Renal pelvis (tissue), 4 donors: Measurements from ENCODE around the gene PTPRJ. TPM values are rescaled to one million over a fixed set of nuclear protein-coding genes. Genes with fewer than 3 reads are reported as not detected.
A peak's percentile ranks its signal among the peaks of the same experiment; 100 is the strongest.

Source experiments
- DNase-seq: peaks from one replicate; pipeline ENCODE4 v3.0.0-alpha.2; 2013
- polyA plus RNA-seq, 3 donors: library from polyadenylated mRNA; unstranded; fragments of 120-200 nt; gene quantifications; one replicate each; pipeline ENCODE4 v1.2.1, GENCODE V29; 2013; ENCODE audit not compliant: insufficient read length in 3 of 3

PTPRJ gene
- polyA plus RNA-seq, 3 donors: 22.4 to 28.3 (median 23.8) TPM

DNA sequence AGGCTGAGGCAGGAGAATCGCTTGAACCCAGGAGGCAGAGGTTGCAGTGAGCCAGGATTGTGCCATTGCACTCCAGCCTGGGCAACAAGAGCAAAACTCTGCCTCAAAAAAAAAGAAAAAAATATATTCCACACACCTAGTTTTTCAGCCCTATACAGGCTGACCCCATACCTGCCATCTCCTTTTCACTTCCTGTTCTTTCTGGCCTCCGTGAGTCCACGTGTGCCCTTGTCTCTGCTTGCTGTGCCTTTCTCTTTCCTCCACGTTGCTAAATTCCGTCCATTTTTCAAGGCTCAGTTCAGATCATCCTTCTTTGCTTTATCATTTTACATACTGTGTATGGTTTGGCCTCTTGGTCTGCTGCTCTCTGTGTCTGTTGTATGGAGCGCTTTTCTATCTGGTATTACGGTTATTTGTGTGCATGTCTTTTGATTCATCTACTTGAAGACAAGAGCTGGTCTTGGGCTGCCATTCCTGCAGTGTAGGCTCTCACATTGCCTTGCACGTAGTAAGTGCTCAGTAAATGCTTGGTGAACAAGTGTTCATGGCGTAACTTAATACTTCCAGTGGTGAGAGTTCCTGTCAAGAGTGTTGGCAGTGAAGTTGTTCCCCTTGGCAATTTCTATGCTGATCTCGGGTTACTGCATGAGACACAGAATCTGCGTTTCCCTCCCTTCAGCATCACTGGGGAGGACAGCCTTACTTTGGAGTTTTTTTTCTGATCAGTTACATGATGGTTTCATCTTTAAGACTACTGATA, 57.5 kb downstream of the PTPRJ start:
- no peak for DNase-seq

DNA sequence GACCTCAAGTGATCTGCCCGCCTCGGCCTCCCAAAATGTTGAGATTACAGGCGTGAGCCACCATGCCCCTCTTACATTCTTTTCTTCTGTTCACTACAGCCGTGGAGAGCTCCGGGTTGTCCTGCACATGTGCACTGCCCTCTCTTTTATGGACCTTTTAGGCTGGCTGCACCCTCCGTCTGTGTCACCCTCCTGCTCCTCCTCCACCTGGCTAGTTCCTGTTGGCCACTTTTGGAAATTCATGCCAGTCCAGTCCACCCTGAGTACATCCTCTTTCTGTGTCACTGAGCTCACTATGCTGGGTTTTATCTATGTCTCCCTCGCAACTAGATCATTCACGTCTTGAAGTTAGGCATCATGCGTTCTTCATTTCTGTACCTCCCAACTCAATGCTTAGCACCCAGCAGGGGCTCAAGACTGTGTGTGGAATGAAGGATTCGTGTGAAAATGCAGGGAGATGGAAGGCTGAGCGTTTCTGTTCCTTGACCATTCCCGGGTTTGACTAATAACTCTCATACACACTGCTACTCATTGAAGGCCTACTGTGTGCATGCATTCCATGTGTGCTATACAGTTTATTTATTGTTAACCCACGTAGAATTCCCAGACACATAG, 60.6 kb downstream of the PTPRJ start:
- DNase-seq: no peak

DNA sequence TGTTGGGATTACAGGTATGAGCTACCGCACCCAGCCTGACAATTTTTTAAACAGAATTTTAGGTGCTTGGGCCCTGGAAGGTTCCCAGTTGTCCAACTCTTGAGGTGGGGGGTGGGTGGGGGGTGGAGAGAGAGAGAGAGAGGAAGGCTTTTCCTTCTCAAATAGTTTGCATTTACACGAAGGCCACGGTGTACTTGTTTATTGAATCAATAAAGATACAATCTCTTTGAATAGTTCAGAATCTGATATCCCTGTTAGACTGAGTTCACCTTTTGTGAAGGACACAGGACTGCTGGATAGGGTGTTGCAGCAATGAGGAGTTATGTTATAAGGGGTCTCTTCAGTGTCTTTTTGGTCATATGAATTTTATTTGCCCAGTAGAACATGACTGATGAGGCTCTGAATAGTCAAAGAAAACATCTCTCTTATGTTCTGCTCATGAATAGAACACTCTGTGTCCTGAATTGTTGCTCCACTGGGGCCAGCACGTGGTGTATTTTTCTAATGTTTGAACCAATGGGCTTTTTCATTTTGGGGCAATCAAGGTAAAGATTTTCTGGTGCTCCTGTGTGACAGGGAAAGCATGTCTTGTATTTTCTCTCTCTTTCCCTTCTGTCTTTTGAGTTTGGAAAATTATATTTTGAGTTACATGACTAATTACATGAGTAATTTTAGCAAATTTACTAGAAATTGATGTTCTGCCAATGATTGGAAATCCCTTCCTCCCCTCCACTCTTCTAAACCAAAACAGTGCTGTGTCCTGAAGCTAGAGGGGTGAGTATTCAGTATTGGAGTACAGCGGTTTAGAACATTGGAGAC, 61.7 kb downstream of the PTPRJ start:
- no peak for DNase-seq

DNA sequence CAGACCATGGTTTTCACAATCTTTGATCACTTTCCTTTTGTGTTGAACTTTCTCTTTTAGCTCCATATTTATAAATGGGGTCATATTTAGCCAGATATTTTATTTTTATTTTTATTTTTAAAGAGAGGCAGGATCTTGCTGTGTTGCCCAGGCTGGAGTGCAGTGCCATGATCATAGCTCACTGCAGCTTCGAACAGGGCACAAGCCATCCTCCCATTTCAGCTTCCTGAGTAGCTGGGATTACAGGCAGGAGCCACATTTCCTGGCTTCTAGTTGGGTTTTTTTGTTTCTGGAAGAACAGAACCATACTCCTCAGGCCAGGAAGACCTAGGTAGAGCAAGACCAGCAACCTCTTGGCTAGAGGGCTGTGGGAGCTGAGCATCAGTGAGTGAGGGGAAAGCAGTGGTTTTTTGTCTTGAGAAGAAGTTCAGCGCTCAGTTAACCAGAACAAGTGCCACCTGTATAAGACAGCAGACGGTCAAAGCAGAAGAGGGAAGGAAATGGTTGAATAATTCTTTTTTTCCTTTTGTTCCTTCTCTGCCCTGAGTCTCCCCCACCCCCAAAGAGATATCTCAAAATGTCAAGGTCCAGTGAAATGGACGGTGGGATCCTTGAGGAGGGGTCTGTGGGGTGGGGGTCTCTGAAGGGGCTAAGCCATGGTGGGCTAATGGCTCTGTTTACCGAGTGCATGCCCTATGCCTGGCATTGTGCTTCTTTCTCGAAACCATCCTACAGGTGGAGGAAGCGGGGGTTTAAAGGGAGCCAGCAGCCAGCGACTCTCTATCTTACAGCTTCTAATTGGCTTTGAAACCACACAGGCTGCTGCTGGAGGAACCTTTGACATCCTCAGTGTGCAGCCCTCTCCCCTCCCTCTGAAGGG, 63.0 kb downstream of the PTPRJ start:
- DNase-seq: no peak

DNA sequence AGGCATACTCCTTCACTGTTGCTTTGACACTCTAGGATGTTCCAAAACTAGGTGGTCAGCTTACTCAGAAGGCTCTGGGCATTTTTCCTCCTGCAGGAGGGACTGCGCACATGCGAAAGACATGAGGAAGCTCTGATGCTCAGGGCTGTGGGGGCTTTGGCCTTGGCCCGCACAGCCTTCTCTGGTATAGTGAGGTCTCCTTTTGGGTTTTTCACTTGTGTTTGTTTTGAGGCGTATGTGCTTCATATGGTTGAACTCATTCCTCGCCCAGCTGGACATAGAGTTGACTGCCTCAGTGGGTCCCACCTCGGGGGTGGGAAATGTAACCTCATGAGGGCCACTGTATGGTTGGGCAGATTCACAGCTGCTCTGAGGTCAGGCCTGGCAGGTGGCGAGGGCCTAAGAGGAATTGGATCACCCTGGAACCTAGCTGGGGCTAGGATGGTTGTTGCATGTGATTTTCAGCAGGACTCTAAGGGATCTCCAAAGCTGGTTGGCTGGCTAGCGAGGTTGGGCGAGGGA, 63.7 kb downstream of the PTPRJ start:
- DNase-seq: no peak

DNA sequence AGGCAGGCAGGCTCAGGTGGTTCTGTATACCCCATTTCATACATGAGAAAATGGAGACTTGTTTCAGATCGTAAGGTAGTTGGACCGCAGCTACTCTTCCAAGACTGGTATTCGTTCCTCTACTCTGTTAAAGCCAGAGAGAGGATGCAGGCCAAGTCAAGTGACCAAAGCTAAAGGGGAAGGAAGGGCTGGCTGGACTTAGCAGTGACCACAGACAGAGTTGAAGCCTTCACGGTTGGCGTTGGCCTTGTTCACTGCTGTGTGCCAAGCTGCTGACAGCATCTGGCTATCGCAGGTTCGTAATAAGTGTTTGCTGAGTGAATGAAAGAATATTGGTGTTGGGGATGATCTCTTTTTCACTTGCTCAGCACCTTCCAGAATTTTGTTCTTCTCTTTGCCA, 64.2 kb downstream of the PTPRJ start:
- no peak for DNase-seq

DNA sequence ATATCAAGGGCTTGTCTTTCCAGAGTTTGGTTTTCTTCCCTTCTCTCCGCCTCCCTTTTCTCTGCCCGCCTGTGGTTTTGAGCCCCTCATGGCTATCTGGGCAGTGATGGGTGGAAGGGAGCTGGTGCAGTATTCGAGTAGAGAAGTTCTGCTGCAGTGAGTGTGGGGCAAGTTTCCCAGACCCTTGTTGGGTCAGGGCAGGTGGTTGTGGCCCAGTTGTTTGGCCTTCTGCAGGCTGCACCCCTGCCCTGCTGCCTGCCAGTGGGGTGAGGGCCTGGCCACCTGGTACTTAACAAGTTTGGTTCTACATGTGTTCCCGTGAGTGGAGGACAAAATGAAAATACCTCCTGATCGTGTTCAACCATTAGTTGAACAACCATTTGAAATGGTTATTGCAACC, 65.2 kb downstream of the PTPRJ start:
- no peak for DNase-seq

DNA sequence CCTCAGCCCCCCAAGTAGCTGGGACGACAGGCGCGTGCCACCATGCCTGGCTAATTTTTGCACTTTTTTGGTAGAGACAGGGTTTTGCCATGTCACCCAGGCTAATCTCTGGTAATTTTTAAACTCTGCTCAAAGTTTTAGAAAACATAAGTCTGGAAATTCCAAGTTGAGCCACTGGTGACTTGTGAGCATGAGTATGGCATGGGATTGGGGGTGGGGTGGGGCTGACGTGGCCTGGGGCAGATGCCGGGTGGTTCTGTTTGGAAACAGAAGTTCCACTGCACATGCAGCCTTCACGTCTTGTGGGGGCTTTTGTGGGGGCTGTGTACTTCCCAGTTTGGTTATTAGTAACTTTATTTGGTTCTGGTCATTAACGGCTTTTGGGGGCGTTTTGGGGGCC, 67.3 kb downstream of the PTPRJ start:
- no peak for DNase-seq

DNA sequence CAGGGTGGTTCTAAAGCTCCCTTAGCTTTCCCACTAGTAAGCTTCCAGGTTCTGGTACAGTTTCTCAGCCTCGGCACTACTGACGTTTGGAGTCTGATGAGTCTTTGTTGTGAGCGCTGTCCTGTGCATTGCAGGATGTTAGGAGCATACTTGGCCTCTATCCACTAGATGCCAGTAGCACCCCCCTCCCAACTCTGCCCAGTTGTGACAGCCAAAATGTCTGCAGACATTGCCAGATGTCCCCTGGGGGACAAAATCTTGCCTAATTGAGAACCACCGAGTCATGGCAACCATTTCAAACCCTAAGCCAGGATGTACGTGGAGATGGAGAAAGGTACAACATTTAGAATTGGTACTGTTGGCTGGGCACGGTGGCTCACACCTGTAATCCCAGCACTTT, 68.7 kb downstream of the PTPRJ start:
- DNase-seq: no peak

DNA sequence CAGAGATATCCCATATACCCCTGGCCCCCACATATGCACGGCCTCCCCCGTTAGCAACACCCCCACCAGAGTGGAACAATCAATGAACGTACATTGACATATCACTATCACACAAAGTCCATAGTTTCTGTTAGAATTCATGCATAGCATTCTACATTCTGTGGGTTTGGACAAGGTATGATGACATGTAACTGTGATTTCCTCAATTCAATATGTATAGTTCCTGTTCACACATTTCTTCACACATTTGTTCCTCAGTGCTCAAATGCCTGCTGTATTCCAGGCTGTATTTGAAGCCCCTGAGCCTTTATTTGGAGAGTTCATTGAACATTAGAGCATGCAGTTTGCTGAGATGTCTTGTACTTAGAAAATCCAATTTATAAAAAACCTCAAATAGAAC, 69.9 kb downstream of the PTPRJ start:
- DNase-seq: no peak

DNA sequence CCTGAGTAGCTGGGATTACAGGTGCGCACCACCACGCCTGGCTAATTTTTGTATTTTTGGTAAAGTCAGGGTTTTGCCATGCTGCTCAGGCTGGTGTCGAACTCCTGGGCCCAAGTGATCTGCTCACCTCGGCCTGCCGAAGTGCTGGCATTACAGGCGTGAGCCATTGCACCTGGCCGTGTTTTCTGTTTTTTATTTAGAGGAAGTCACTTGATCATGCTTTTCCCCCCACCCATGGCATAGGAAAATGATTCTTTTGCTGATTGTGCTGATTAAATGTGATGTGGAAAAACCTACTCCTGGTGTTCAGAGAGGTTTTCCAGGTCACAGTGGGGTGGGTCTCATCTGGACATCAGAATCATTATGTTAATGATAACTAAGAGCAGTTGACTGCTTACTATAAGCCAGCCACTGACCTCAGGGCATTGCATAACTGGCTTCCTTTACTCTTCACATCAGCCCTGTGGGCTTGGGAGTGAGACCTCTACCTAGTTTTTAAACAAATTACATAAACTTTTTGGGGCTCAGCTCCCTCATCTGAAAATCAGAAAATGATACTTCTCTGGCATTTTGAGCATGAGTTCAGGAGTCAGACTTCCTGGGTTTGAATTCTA, 71.0 kb downstream of the PTPRJ start:
- DNase-seq: no peak

DNA sequence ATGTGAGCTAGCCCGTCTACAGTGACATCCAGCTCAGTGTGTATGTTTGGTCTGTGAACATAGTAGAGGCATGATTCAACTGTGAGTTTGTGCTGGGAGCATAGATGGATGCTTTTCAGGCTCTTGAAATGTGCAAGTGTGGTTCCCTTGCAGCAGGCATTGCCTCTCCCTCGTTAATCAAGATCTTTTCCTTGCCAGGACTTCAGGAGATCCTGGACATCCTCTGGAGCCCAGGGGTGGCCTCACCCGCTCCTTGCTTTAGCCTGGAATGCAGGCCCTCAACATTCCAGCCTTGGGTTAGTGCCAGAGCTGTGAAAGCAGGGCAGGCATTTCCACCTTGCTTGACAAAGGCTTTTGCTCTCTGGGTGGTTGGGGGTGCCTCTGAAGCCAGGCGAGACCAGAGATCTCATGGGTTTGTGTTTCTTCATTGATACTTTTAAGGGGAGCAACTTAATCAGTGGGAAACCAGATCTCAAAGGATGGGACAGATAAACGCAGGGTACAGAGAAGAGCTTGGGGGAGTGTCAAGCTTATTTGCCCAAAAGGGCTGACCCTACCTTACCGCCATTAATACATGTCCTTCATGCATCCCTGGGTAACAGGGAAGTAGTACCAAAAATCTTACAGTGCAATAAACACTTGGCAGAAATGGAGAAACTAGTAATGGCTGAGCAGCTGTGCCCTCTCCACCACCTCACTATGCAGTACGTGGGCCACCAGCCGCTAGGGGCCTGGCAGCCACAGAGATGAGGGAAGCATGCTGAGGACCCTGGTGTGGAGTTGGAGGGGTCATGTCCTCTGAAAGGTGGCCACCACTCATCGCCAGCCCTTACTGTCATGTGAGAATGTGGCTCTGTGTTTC, 72.1 kb downstream of the PTPRJ start:
- DNase-seq: peak; percentile 68

DNA sequence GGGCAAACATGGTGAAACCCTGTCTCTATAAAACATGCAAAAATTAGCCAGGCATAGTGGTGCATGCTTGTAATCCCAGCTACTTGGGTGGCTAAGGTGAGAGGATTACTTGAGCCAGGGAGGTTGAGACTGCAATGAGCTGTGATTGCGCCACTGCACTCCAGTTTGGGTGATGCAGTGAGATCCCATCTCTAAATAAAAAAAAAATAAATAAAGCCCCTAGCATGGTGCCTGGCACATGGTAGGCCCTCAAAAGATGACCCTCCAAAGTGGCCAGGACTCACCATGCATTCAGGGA, 74.6 kb downstream of the PTPRJ start:
- DNase-seq: no peak

DNA sequence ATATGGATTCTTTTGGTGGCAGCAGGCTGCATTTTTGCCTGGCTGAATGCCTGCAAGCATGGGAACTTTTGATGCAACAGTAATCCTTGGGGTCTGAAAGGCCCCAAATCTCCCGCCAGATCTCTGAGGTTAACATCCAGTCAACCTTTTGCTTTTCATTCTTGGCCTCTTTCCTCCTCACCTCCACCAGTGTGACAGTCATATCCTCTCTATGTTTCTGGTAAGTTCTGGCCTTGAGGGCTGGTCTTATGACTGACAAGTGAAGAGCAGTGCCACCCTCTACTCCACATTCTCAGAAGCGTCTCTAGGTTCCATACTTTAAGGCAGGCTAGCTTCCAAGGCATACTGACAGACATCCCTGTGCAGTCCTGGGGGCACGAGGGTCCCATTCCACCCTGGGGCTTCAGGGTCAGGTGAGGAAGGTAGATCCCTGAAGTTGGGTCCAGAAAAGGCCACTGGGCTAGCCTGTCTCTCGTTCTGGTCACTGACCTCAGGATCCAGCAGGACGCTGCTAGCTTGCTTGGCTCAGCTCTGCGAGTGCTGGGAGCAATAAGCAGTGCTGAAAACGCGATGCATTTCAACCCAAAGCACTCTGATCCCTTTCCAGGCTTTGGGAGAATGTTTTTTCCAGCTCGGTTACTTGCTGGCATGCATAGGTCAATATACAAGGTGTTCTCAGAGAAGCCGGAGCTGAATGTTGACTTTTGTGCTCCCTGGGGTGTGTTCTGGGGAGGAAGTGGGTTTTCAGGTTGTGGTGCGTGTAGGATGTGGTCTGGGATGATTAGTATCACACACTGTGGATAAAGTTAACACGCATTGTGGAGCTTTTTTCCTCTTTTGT, 75.2 kb downstream of the PTPRJ start:
- peak; percentile 67 for DNase-seq

DNA sequence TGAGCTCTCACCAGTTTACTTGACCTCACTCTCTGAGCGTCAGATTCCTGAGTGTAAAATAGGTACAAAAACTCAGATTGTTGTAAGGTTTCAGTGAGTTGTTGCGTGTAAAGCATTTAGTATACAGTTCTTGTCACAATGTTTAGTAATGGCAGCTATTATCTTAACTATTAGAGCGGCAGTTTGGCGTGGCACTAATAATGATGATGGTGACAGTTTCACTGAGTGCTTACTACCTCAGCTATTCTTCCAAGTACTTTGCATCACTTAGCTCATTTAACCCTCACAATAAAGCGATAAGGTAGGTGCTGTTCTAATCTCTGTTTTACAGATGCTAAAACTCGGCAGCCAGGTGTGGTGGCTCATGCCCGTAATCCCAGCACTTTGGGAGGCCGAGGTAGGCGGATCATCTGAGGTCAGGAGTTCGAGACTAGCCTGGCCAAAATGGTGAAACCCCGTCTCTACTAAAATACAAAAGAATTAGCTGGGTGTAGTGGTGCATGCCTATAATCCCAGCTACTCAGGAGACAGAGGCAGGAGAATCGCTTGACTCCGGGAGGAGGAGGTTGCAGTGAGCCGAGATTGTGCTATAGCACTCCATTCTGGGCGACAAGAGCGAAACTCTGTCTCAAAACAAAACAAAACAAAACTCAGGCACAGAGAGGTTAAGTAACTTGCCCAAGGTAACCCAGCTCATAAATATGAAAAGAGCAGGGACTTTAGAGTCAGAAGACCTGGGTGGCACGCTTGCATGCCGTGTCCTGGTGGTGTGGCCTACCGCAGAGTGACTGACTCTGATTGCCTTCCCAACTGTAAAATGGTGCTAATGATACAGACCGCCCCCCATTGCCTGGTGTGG, 76.2 kb downstream of the PTPRJ start:
- no peak for DNase-seq

DNA sequence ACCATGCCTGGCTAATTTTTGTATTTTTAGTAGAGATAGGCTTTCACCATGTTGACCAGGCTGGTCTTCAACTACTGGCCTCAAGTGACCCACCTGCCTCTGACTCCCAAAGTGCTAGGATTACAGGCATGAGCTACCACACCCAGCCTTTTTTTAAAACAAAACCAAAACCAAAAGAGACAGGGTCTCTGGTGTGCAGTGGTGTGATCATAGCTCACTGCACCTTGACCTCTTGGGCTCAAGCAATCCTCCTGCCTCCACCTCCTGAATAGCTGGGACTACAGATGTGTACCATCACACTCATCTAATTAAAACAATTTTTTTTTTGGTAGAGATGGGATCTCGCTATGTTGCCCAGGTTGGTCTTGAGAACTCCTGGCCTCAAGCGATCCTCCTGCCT, 77.7 kb downstream of the PTPRJ start:
- no peak for DNase-seq

DNA sequence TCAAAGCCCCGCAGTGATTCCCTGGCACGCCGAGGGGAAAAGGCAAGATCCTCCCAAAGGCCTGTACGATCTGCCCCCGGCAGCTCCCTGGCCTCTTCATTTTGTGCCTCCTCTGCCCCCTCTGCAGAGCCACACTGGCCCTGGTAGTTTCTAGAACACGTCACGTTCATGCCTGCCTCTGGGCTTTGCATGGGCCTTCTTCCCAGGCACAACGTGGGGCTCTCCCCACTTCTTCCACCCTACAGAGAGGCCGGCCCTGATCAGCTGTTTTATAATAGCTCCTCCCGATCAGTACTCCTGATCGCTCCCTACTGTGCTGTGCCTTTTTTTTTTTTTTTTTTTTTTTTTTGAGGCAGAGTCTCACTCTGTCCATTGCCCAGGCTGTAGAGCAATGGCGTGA, 78.4 kb downstream of the PTPRJ start:
- no peak for DNase-seq

DNA sequence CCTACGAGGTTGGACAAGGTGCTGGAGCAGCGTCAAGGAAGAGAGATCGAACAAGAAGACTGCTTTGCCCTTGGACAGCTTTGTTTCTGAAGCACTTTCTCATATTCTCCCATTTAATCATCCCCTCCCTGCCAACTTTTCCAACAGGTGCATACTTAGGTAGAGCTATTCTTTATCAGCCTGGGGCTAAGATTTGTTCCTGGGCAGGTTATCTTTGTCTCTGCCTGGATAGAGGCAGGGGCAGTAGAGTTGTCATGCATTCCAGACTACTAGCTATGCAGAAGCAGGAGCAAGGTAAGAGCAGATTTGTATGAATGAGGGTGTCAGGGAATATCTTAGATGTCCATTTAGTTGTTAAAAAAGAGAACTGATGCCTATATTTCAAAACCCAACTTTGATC, 82.3 kb downstream of the PTPRJ start:
- DNase-seq: no peak
